Suprapubic skin (tissue), 4 donors: ENCODE results near the gene NTN1. TPM values are rescaled to one million over a fixed set of nuclear protein-coding genes. Genes with fewer than 3 reads are reported as not detected.

Experiments
- DNase-seq, 2 donors: peaks; one replicate each; pipeline ENCODE4 v3.0.0-alpha.2; 2019; ENCODE audit warnings: low spot score in 2 of 2
- H3K27ac ChIP-seq: fragments of 200-600 bp; sonication (generic); one replicate; pipeline ENCODE4 v1.5.1; 2019
- H3K27me3 ChIP-seq: fragments of 200-600 bp; sonication (generic); one replicate; pipeline ENCODE4 v1.5.1; 2019
- H3K36me3 ChIP-seq: fragments of 200-600 bp; sonication (generic); one replicate; pipeline ENCODE4 v1.5.1; 2019
- H3K4me1 ChIP-seq: fragments of 200-600 bp; sonication (generic); one replicate; pipeline ENCODE4 v1.5.1; 2019
- H3K4me3 ChIP-seq: fragments of 200-600 bp; sonication (generic); one replicate; pipeline ENCODE4 v1.5.1; 2019; ENCODE audit warnings: mild to moderate bottlenecking
- H3K9me3 ChIP-seq: fragments of 200-600 bp; sonication (generic); one replicate; pipeline ENCODE4 v1.5.1; 2019
- EP300 ChIP-seq: sonication (generic); formaldehyde crosslinking; IDR thresholded peaks from one replicate; pipeline ENCODE4 v1.6.1; 2017; ENCODE audit warnings: antibody characterized with exemption
- POLR2A ChIP-seq, 2 donors: fragments of 450-650 bp; IDR thresholded peaks; one replicate each; pipeline ENCODE4 v1.6.1; 2017; ENCODE audit warnings: antibody characterized with exemption in 2 of 2, mild to moderate bottlenecking in 2 of 2, moderate library complexity in 2 of 2
- POLR2AphosphoS5 ChIP-seq, 3 donors: sonication (generic); formaldehyde crosslinking; IDR thresholded peaks; one replicate each; pipeline ENCODE4 v1.6.1; 2017; ENCODE audit warnings: antibody characterized with exemption in 3 of 3
- whole genome bisulfite sequencing: methylation state at CpG from one replicate; pipeline ENCODE4 v1.1.5; 2018; 5-methylcytosine and 5-hydroxymethylcytosine counted together
- total RNA-seq, 4 donors: library from RNA; depleted of rRNA; stranded (reverse); fragments of >200 nt; gene quantifications; one replicate each; pipeline ENCODE4 v1.1.0, GENCODE V29; 2016
- TF ChIP-seq, protein P1 (sequence below), 2 donors: fragments of 200-600 bp in 1 of 2; fragments of 450-650 bp in 1 of 2; sonication (generic) in 1 of 2; IDR thresholded peaks; one replicate each; pipeline ENCODE4 v1.5.1; 2016 to 2019; ENCODE audit warnings: antibody characterized with exemption in 2 of 2, mild to moderate bottlenecking in 1 of 2, moderate library complexity in 1 of 2

The NTN1 gene
- total RNA-seq, 4 donors from 2014 or later, result 2.4 to 5.9 (median 3.4) TPM

DNA sequence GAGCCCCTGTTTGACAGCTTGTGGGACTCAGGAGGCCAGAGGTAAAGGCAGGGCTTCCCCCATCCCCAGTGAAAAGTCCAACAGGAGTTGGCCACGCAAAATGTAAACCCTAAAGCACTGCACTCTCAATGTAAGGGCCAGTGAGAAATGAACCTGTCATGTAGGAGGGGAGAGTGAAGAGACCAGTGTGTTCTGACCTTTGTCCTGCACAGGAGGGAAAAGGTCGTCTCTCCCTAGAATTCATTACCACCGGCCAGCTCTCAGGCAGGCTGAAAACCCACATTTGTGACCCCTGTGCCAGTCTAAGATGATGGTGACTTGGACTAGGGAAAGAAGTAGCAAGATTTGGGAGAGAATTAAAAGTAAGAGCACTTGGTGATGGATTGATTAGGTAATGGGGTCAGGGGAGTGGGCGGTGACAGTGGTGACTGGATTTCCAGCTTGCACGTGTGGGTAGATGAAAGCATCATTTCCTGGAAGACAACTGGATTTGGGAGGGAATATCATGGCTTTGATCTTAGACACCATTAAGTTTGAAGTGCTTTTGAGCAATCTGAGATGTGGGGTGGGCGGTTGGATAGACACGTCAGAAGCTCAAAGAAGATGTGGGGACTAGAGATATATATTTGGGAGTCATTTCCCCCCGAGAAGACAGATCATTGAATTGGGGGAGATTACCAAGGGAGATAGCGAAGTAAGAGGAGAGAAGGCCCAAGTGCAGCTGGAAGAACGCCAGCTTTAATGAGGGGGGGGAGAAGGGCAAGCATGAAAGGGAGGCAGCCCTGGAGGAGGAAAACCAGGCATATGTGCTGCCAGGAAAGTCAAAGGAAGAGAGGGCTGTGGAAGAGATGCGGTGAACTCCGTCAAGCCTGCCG lies 119.5 kb downstream of the NTN1 start:
- H3K27ac ChIP-seq, result no peak overlapping the region
- no peaks in the 10 kb centered on the region for H3K27me3 ChIP-seq
- TF ChIP-seq POLR2AphosphoS5 (IDR thresholded peaks at IDR 0.05) (no peak), EP300 (no peak), POLR2A (IDR thresholded peaks at IDR 0.05) (no peak)
- TF ChIP-seq, protein P1, sequence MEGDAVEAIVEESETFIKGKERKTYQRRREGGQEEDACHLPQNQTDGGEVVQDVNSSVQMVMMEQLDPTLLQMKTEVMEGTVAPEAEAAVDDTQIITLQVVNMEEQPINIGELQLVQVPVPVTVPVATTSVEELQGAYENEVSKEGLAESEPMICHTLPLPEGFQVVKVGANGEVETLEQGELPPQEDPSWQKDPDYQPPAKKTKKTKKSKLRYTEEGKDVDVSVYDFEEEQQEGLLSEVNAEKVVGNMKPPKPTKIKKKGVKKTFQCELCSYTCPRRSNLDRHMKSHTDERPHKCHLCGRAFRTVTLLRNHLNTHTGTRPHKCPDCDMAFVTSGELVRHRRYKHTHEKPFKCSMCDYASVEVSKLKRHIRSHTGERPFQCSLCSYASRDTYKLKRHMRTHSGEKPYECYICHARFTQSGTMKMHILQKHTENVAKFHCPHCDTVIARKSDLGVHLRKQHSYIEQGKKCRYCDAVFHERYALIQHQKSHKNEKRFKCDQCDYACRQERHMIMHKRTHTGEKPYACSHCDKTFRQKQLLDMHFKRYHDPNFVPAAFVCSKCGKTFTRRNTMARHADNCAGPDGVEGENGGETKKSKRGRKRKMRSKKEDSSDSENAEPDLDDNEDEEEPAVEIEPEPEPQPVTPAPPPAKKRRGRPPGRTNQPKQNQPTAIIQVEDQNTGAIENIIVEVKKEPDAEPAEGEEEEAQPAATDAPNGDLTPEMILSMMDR (IDR thresholded peaks at IDR 0.05), result no peak
- no peak for DNase-seq
- H3K4me3 ChIP-seq, result no peak overlapping the region
- no peaks in the 10 kb centered on the region for H3K36me3 ChIP-seq
- WGBS, result 77% methylated on average over 13 of the region's 13 CpGs
- H3K4me1 ChIP-seq, result peaks cover 6% of the 10 kb centered on the region
- H3K9me3 ChIP-seq, result no peaks in the 10 kb centered on the region

DNA sequence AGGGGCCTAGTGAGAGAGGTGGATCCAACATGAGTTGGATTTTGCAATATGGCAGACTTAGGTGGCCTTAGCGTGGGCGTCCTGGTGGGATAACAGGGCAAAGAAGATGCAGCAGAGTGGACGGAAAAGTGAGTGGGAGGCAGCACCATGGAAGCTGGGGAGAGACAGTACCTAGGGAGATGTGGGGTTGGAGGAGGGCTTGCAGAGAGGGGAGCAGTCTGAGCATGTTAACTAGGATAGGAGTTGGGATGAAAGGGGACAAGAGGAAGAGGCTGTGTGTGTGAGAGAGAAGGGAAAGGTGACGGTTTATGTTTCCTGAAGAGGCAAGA lies 120.1 kb downstream of the NTN1 start:
- no peak for DNase-seq
- Histone ChIP-seq H3K4me1 (peaks cover 9% of the 10 kb centered on the region), H3K4me3 (no peak overlapping the region), H3K27me3 (no peaks in the 10 kb centered on the region), H3K36me3 (no peaks in the 10 kb centered on the region), H3K9me3 (no peaks in the 10 kb centered on the region), H3K27ac (no peak overlapping the region)
- TF ChIP-seq POLR2A (IDR thresholded peaks at IDR 0.05), result no peak
- TF ChIP-seq EP300, result no peak
- TF ChIP-seq, protein P1 (IDR thresholded peaks at IDR 0.05), result no peak
- no peak for TF ChIP-seq POLR2AphosphoS5 (IDR thresholded peaks at IDR 0.05)
- 85% methylated on average over 4 of the region's 4 CpGs for WGBS

DNA sequence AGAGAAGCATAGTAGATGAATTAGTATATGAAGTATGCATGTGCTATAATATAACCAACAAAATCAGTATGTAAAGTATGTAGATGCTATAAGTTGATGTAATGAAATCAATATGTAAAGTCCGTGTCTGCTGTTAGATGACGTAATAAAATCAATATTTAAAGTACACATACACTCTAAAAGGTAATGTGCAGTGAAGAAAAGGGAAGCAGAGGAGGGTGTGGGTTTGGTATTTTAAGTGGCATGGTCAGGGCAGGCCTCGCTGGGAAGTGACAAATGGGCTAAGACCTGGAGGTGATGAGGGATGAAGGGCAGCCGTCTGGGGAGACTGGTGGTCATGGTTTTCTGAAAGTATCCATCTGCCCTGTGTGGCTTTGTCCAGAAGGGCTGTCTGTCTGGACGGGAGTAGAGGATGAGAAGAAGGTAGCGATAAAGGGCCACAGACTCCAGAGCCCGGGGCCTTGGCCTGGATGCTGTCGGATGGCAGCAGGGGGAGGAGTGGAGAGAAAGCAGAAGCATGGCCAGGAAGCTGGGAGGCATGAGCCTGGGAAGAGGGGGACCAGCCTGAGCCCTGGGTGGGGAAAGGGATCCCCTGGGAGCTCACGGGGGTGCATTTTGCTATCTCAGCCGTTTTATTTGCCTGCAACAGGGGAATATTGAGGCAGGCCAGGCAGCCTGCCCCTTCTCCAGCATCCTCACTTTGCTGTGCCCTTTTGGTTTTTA lies 121.6 kb downstream of the NTN1 start:
- TF ChIP-seq, protein P1 (IDR thresholded peaks at IDR 0.05), result no peak
- no peak for TF ChIP-seq EP300
- no peak for TF ChIP-seq POLR2AphosphoS5 (IDR thresholded peaks at IDR 0.05)
- TF ChIP-seq POLR2A (IDR thresholded peaks at IDR 0.05), result no peak
- 89% methylated on average over 10 of the region's 10 CpGs for WGBS
- Histone ChIP-seq H3K4me3 (no peak overlapping the region), H3K36me3 (no peaks in the 10 kb centered on the region), H3K9me3 (no peaks in the 10 kb centered on the region), H3K27me3 (no peaks in the 10 kb centered on the region), H3K4me1 (peaks cover 7% of the 10 kb centered on the region), H3K27ac (no peak overlapping the region)
- no peak for DNase-seq

DNA sequence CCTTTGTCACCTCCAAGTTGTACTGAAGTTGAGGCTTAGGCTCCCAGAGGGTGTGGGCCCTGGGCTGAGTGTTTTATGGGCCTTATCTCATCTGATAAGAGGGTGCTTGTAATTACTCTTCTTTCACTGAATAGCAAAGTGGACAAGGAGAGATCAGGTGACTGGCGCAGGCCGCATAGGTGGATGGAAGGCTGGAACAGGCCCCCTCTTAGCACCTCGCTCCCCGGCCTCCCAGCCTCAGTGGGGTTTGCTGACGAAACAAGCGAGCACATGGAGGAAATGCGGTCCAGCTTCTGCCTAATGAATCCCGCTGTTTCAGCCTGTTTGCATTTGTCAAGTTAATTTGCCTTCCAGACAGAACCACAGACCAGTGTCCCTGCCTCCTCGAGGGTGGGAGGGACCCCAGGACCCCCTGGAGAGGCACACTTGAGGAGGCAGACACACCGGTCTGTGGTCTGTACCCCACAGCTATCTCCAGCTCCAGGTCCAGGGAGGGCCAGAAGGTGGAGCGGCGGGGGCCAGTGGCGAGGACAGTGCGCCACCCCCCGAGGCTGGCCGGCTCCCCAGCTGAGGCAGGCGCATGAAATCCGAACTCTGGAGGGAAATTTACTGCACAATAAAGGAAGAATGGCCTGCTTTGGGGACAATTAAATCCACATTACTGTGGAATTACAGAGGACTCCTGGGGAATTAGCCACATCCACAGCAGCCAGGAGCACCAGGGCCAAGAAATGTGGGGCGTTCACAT lies 123.4 kb downstream of the NTN1 start:
- no peaks in the 10 kb centered on the region for H3K27me3 ChIP-seq
- peaks cover 7% of the 10 kb centered on the region for H3K4me1 ChIP-seq
- WGBS, result 72% methylated on average over 14 of the region's 19 CpGs
- H3K9me3 ChIP-seq, result no peaks in the 10 kb centered on the region
- H3K27ac ChIP-seq, result peak overlapping the region; percentile 29
- no peak for TF ChIP-seq EP300
- TF ChIP-seq, protein P1 (IDR thresholded peaks at IDR 0.05), result no peak
- no peak overlapping the region for H3K4me3 ChIP-seq
- no peaks in the 10 kb centered on the region for H3K36me3 ChIP-seq
- no peak for DNase-seq

DNA sequence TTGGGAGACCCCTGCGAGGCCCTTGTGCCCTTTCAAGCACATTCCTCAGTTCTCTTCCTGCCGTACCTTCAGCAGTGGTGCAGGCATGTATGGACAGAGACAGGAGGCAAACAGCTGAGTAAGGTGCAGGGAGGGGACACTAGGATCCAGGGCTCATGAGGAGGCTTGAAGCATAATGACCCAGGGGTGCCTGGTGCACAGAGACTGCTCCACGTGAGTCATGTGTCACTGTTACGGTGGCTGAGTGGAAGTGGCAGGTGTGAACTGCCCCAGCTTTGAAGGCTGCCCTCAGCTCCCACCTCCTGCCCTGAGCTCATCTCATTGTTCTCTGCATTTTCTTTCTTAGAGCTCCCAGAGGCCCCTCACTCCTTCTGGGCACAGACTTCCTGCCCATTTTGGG lies 124.8 kb downstream of the NTN1 start:
- Histone ChIP-seq H3K36me3 (no peaks in the 10 kb centered on the region), H3K27me3 (no peaks in the 10 kb centered on the region), H3K4me3 (no peak overlapping the region), H3K9me3 (no peaks in the 10 kb centered on the region), H3K27ac (no peak overlapping the region), H3K4me1 (peaks cover 12% of the 10 kb centered on the region)
- no peak for DNase-seq
- WGBS, result 63% methylated on average over 4 of the region's 4 CpGs
- TF ChIP-seq EP300 (no peak), POLR2AphosphoS5 (IDR thresholded peaks at IDR 0.05) (no peak), POLR2A (IDR thresholded peaks at IDR 0.05) (no peak)
- TF ChIP-seq, protein P1 (IDR thresholded peaks at IDR 0.05), result no peak
